HG02610 (cell line): Measurements from ENCODE around the gene MRPL21.
"Not testable (repeated sequence)": the region's sequence is repeated elsewhere in the genome, so short reads cannot be mapped to it uniquely, and the experiment has no call there.

Source experiments
- ATAC-seq: cut with Tn5 transposase; IDR thresholded peaks from one replicate; pipeline ENCODE4 v1.9.1; 2021; ENCODE audit warnings: mild to moderate bottlenecking, moderate library complexity; ENCODE audit not compliant: unreplicated experiment

MRPL21 gene

GRCh38 chr11:68872216-68873003 is 31.2 kb downstream of the MRPL21 start:
- no peak for ATAC-seq

GRCh38 chr11:68870470-68870869 is 33.2 kb downstream of the MRPL21 start:
- ATAC-seq: no peak

DNA sequence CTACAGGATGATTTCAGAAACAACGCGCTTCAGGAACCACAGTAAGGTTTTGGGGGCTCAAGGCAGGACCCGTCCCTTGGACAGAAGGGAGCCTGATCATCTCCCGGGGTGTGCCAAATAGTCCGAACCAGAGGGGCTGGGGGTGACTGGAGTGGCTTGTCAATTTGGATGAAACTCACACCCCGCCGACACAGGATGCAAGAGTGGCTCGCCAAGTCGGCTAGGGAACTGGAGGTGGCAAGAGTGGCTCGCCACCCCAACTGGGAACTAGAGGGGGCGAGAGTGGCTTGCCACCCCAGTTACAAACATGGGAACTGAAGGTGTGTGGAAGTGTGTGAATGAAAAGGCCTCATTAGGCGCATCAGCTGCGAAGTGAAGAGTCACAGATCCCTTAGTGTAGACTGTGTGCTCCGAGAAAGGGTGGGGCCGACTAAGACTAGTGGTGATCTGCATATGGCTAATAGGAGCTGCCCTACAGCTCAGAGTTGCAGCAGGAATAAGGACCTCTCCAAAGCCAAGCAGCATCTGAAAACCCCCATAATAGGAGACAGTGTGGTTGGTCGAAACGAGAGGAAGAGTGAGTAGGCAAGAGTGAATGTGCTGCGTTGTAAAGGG is 35.3 kb downstream of the MRPL21 start:
- ATAC-seq: no peak

- ATAC-seq: no peak
Observed at GRCh38 chr11:68867066-68867465, 36.6 kb downstream of the MRPL21 start.

- ATAC-seq: no peak
Observed at GRCh38 chr11:68865241-68865640, 38.4 kb downstream of the MRPL21 start.

GRCh38 chr11:68863553-68864265 is 39.9 kb downstream of the MRPL21 start:
- no peak for ATAC-seq

- no peak for ATAC-seq
Observed at GRCh38 chr11:68862421-68862820, 41.2 kb downstream of the MRPL21 start.

- ATAC-seq: no peak
Observed at GRCh38 chr11:68859123-68859522, 44.5 kb downstream of the MRPL21 start.

DNA sequence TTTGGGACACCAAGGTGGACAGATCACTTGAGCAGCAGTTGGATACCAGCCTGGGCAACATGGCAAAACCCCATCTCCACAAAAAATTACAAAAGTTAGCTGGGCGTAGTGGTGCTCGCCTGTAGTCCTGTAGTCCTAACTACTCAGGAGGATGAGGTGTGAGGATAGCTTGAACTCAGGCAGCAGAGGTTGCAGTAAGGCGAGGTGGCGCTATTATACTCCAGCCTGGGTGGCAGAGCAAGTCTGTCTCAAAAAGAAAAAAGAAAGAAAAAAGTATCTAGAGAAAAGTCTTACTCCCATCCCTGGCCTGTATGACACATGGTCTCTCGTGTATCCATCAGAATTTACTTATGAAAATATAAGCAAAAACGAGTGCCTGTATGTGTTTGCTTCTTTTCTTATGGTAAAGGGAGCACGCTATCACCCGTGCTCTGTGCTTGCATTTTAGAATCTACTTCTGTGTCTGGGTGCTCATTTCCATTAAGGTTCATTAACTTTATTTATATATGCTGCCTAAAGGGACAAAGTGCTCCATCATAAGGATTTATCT is 46.5 kb downstream of the MRPL21 start:
- no peak for ATAC-seq

- ATAC-seq: not testable (repeated sequence)
Observed at GRCh38 chr11:68856425-68857030, 47.1 kb downstream of the MRPL21 start.

GRCh38 chr11:68855205-68855981 is 48.2 kb downstream of the MRPL21 start:
- ATAC-seq: no peak

- ATAC-seq: no peak
Observed at GRCh38 chr11:68854273-68854958, 49.2 kb downstream of the MRPL21 start.

GRCh38 chr11:68852628-68853027 is 51.0 kb downstream of the MRPL21 start:
- ATAC-seq: no peak

- ATAC-seq: no peak
Observed at GRCh38 chr11:68848429-68848828, 55.2 kb downstream of the MRPL21 start.

DNA sequence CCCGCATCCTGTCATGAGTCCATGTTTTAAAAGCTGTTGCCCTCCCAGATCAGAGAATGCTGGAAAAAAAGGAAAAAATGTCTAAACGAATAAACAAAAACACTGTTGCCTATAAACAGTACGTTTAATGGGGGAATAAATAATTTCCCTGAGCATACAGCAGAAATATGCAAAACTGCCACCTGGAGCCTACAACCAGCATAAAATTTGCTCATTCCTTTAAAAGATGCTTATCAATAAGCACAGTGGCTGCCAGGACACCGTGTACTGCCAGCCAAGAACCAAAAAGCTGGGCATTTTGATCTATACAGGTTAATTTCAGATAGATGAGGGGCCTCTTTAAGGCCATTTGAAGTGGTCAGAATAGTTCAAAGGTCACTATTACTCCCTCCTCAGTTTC is 56.2 kb downstream of the MRPL21 start:
- ATAC-seq: no peak

DNA sequence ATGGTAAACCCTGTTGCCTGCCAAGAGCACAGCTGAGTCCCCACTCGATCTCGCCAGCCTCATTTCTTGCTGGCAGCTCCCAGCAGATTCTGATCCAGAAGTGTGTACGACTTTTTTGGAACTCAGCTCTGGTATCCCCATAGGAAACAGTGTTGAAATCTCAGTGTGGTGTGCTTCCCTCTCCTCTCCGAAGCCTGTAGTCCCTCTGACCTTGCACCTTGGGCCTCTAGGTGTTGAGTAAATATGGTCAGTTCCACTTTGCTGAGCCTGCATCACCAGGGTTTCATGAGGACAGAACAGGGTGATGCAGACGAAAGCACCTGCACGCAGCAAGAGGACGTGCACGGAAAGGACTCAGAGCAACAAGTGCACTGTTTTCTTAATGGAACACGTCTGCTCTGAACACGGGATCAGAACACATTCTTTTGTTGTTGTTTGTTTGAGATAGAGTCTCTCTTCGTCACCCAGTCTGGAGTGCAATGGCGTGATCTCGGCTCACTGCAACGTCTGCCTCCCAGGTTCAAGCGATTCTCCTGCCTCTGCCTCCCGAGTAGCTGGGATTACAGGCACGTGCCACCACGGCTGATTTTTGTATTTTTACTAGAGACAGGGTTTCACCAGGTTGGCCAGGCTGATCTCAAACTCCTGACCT is 58.2 kb downstream of the MRPL21 start:
- no peak for ATAC-seq

GRCh38 chr11:68844801-68845200 is 58.8 kb downstream of the MRPL21 start:
- ATAC-seq: no peak

- no peak for ATAC-seq
Observed at GRCh38 chr11:68844376-68844775, 59.3 kb downstream of the MRPL21 start.

- peak; percentile 50 for ATAC-seq
Observed at GRCh38 chr11:68843703-68844312, 59.8 kb downstream of the MRPL21 start.
